KMS-11 (cell line): ENCODE measurements around the gene AHCYL2.
"Not testable (repeated sequence)": the region's sequence is repeated elsewhere in the genome, so short reads cannot be mapped to it uniquely, and the experiment has no call there.

ENCODE experiments used
- H2AFZ ChIP-seq: fragments of 200-600 bp; sonication (generic); 2 replicates; pipeline ENCODE4 v1.6.1; 2016; ENCODE audit warnings: antibody characterized with exemption, mixed run types, low read depth
- H3K27ac ChIP-seq: fragments of 200-600 bp; sonication (generic); 2 replicates; pipeline ENCODE4 v1.6.1; 2016; ENCODE audit warnings: mild to moderate bottlenecking, mixed run types
- H3K27me3 ChIP-seq: fragments of 200-600 bp; sonication (generic); 2 replicates; pipeline ENCODE4 v1.6.1; 2017; ENCODE audit warnings: mild to moderate bottlenecking, low read depth, mixed run types, moderate library complexity; ENCODE audit not compliant: insufficient read depth
- H3K36me3 ChIP-seq: fragments of 200-600 bp; sonication (generic); 2 replicates; pipeline ENCODE4 v1.6.1; 2017; ENCODE audit warnings: mild to moderate bottlenecking, mixed run types; ENCODE audit not compliant: insufficient read depth
- H3K4me1 ChIP-seq: fragments of 200-600 bp; sonication (generic); 2 replicates; pipeline ENCODE4 v1.6.1; 2016; ENCODE audit warnings: mild to moderate bottlenecking, low read depth, mixed run types; ENCODE audit not compliant: poor library complexity, severe bottlenecking
- H3K4me2 ChIP-seq: fragments of 200-600 bp; sonication (generic); 2 replicates; pipeline ENCODE4 v1.7.0; 2016; ENCODE audit warnings: mild to moderate bottlenecking, mixed run types
- H3K4me3 ChIP-seq: fragments of 200-600 bp; sonication (generic); IDR thresholded peaks from 2 replicates; pipeline ENCODE4 v1.6.1; 2017; ENCODE audit warnings: low read depth, low read length, mixed read lengths; ENCODE audit not compliant: insufficient read depth
- H3K79me2 ChIP-seq: fragments of 200-600 bp; sonication (generic); 2 replicates; pipeline ENCODE4 v1.6.1; 2016; ENCODE audit warnings: low read depth, mixed run types; ENCODE audit not compliant: insufficient read depth
- H3K9ac ChIP-seq: fragments of 200-600 bp; sonication (generic); 2 replicates; pipeline ENCODE4 v1.6.1; 2016; ENCODE audit warnings: mild to moderate bottlenecking, mixed run types
- H4K20me1 ChIP-seq: fragments of 200-600 bp; sonication (generic); 2 replicates; pipeline ENCODE4 v1.6.1; 2016; ENCODE audit warnings: mild to moderate bottlenecking, mixed run types; ENCODE audit not compliant: insufficient read depth
- CTCF ChIP-seq: fragments of 200-600 bp; sonication (generic); conservative IDR thresholded peaks from 2 replicates; pipeline ENCODE4 v1.6.1; 2017; ENCODE audit warnings: low read depth, mild to moderate bottlenecking, antibody characterized with exemption, low read length, moderate library complexity, mixed read lengths

Gene AHCYL2

DNA sequence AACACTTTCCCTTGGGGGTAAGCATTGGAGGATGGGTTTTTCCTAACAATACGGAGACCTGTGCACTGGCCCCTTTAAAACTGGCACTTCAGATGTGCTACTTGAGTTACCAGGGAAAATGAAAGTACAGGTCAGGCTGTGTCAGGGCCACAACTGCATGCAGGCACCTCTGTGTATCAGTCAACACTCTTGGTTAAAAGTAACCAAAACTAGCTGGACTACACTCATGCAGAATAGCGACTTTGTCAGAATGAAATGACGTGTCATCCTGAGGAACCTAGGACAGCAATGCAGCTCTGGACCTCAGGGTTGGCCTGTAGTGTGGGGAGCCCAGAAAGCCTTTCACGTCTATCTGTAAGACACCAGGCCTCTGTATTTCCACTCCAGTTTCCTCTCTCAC, 243.7 kb downstream of the AHCYL2 start:
- TF ChIP-seq CTCF: no peak
- no peak overlapping the region for H2AFZ ChIP-seq
- no peak overlapping the region for H3K4me2 ChIP-seq

GRCh38 chr7:129469930-129470329, 245.1 kb downstream of the AHCYL2 start:
- Histone ChIP-seq H3K4me3 (no peak overlapping the region), H2AFZ (no peak overlapping the region), H3K27ac (no peak overlapping the region), H3K36me3 (no peaks in the 10 kb centered on the region), H4K20me1 (no peaks in the 10 kb centered on the region), H3K27me3 (no peaks in the 10 kb centered on the region), H3K79me2 (no peaks in the 10 kb centered on the region), H3K4me1 (peaks cover 25% of the 10 kb centered on the region), H3K9ac (no peak overlapping the region), H3K4me2 (no peak overlapping the region)
- TF ChIP-seq CTCF: no peak

More for the DNA sequence above, 243.7 kb downstream of the AHCYL2 start:
- Histone ChIP-seq H3K36me3 (no peaks in the 10 kb centered on the region), H3K4me3 (no peak overlapping the region), H3K79me2 (no peaks in the 10 kb centered on the region), H3K27ac (no peak overlapping the region), H3K27me3 (no peaks in the 10 kb centered on the region), H3K4me1 (peaks cover 25% of the 10 kb centered on the region), H4K20me1 (no peaks in the 10 kb centered on the region), H3K9ac (no peak overlapping the region)

- Histone ChIP-seq H3K4me1 (peaks cover 25% of the 10 kb centered on the region), H4K20me1 (no peaks in the 10 kb centered on the region), H3K4me3 (no peak overlapping the region), H3K27me3 (no peaks in the 10 kb centered on the region), H3K79me2 (no peaks in the 10 kb centered on the region), H2AFZ (no peak overlapping the region), H3K9ac (no peak overlapping the region), H3K27ac (no peak overlapping the region), H3K36me3 (no peaks in the 10 kb centered on the region), H3K4me2 (no peak overlapping the region)
- TF ChIP-seq CTCF: no peak
Measured at GRCh38 chr7:129470411-129470810, 245.6 kb downstream of the AHCYL2 start.

GRCh38 chr7:129471402-129471827, 246.6 kb downstream of the AHCYL2 start:
- H3K4me2 ChIP-seq: no peak overlapping the region
- H3K4me1 ChIP-seq: peaks cover 25% of the 10 kb centered on the region
- no peak overlapping the region for H3K9ac ChIP-seq
- H3K79me2 ChIP-seq: no peaks in the 10 kb centered on the region
- no peaks in the 10 kb centered on the region for H3K27me3 ChIP-seq
- no peak overlapping the region for H2AFZ ChIP-seq
- H4K20me1 ChIP-seq: no peaks in the 10 kb centered on the region
- H3K36me3 ChIP-seq: no peaks in the 10 kb centered on the region
- TF ChIP-seq CTCF: no peak
- no peak overlapping the region for H3K4me3 ChIP-seq
- H3K27ac ChIP-seq: no peak overlapping the region

- H3K4me1 ChIP-seq: peaks cover 19% of the 10 kb centered on the region
- H3K27ac ChIP-seq, H2AFZ ChIP-seq, H3K4me3 ChIP-seq, H3K9ac ChIP-seq, H3K36me3 ChIP-seq, H3K79me2 ChIP-seq, H4K20me1 ChIP-seq, H3K27me3 ChIP-seq, H3K4me2 ChIP-seq: not testable (repeated sequence)
Measured at GRCh38 chr7:129475931-129476330, 251.1 kb downstream of the AHCYL2 start.

DNA sequence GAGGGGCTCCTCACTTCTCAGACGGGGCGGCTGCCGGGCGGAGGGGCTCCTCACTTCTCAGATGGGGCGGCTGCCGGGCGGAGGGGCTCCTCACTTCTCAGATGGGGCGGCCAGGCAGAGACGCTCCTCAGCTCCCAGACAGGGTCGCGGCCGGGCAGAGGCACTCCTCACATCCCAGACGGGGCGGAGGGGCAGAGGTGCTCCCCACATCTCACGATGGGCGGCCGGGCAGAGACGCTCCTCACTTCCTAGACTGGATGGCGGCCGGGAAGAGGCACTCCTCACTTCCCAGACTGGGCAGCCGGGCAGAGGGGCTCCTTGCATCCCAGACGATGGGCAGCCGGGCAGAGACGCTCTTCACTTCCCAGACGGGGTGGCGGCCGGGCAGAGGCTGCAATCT, 251.6 kb downstream of the AHCYL2 start:
- peaks cover 18% of the 10 kb centered on the region for H3K4me1 ChIP-seq
- not testable (repeated sequence) for H4K20me1 ChIP-seq, H3K79me2 ChIP-seq, H3K36me3 ChIP-seq, H3K4me2 ChIP-seq, H3K4me3 ChIP-seq, H3K9ac ChIP-seq, H2AFZ ChIP-seq, H3K27me3 ChIP-seq, H3K27ac ChIP-seq
